ENCODE data around the gene SULT4A1.

DNA sequence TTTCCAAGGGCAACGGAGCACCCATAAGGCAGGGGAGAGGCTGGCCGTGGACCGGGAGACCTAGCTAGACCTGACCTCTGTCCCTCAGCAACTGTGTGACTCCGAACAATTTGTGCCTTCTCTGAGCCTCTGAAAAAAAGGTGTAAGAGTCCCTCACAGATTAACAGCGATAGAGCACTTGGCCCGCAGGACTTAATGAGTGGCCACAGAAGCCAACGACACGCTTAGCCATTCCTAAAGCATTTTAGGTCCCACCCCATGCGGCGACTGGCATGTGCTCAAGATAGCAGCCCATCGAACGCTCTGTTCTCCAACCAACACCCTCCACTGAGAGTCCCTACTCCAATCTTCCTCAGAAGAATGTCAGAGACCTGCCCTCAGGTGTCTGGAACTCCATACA is 1.5 kb downstream of the SULT4A1 start:
- TF ChIP-seq CTCF (IDR thresholded peaks at IDR 0.05) (no peak), EP300 (IDR thresholded peaks at IDR 0.05) (no peak)
